ENCODE measurements around the gene SYNJ1.
"Not testable (repeated sequence)": the region's sequence is repeated elsewhere in the genome, so short reads cannot be mapped to it uniquely, and the experiment has no call there.

SYNJ1 gene

GRCh38 chr21:32733356-32733755 is 5.5 kb upstream of the SYNJ1 start:
- DNase-seq: no peak

GRCh38 chr21:32732544-32732943 is 4.7 kb upstream of the SYNJ1 start:
- no peak for DNase-seq

GRCh38 chr21:32728848-32729247 is 1.0 kb upstream of the SYNJ1 start:
- no peak for DNase-seq

GRCh38 chr21:32728456-32728839 is 635 bp upstream of the SYNJ1 start:
- no peak for DNase-seq

- peak; percentile 19 for DNase-seq
These were observed 750 bp downstream of the SYNJ1 start for GRCh38 chr21:32726839-32727686.

- DNase-seq: no peak
These were observed 8.7 kb downstream of the SYNJ1 start for GRCh38 chr21:32719085-32719484.

DNA sequence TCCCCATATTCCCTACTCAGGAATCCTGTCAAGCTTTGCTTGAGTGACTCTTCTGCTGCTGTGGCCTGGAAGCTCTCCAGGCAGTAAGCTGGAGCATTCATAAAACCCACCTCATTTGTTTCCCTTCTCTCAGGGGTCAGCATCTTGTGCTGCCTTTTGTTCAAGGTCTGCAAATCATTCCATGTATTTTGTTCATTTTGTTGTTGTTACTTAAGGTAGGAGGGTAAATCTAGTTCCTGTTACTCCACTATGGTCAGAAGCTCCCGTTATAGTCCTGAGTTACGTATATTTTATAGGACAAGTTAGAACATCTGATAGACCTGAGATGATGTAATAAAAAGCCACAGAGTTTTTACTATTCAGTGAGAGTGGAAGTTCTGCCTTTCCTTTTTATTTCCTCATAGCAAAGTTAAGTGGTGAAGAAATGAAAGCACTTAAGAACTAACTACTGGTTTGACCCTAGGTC is 9.9 kb downstream of the SYNJ1 start:
- DNase-seq: no peak

DNA sequence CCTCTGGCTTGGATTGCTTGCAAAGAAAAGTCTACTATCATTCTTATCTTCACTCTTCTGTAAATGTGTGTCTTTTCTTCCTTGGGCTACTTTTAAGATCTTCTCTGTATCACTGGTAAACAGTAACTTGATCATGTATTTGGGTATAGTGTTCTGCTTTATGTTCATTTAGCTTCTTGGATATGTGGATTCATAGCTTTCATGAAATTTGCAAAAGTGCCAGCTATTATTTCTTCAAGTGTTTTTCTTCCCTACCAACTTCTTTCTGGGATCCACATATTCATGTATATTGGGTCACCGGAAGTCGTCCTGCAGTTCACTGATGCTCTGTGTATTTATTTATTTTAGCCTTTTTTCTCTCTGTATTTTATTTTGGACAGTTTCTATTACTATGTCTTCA is 11.3 kb downstream of the SYNJ1 start:
- DNase-seq: no peak

DNA sequence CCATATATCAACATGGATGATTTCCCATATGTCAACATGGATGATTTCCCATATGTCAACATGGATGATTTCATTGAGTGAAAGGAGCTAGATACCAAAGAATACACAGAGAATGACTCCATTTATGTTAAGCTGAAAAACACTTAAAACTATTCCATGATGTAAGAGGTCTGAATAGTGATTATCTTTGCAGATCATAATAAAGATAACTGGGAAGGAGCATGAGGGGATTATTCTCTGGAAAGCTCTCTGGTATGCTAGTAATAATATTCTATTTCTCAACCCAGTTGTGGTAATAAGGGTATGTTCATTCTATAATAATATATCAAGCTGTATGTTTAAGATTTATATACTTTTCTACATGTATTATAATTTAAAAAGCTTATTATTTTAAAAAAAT is 14.1 kb downstream of the SYNJ1 start:
- DNase-seq: no peak

- no peak for DNase-seq
These were observed 15.2 kb downstream of the SYNJ1 start for GRCh38 chr21:32712641-32713040.

DNA sequence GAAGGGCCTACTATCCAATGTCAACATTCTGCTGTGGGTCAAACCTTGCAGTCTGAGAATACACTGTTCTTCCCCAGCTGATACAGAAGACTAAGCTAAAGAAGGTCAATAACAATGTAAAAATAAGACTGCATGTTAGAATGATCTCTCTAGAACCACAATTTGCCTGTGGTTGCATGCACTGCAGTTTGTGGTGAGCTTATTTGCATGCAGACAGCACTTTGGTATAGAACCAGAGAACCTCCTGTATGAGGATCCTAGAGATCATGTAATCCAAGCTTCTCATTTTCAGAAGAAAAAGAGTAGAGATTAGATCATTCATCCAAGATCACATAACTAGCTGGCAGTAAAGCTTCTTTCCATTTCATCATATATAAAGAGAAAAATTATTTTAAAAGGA is 15.8 kb downstream of the SYNJ1 start:
- DNase-seq: peak; percentile 20

DNA sequence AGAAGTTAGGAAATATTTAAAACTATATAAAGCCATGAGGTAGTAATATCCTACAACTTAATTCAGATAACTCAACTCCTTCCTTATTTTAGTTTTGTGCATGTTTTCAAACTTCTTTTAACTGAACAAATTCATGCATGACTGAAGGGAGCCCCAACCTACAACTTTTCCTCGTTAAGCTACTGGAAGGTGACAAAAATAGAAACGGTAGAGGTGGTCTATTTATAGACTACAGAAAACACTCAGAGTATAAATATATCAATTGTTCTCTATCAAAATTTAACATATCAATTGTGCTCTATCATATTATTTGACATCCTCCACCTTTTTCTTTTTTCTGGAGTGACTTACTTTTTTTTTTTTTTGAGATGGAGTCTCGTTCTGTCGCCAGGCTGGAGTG is 16.8 kb downstream of the SYNJ1 start:
- DNase-seq: no peak

DNA sequence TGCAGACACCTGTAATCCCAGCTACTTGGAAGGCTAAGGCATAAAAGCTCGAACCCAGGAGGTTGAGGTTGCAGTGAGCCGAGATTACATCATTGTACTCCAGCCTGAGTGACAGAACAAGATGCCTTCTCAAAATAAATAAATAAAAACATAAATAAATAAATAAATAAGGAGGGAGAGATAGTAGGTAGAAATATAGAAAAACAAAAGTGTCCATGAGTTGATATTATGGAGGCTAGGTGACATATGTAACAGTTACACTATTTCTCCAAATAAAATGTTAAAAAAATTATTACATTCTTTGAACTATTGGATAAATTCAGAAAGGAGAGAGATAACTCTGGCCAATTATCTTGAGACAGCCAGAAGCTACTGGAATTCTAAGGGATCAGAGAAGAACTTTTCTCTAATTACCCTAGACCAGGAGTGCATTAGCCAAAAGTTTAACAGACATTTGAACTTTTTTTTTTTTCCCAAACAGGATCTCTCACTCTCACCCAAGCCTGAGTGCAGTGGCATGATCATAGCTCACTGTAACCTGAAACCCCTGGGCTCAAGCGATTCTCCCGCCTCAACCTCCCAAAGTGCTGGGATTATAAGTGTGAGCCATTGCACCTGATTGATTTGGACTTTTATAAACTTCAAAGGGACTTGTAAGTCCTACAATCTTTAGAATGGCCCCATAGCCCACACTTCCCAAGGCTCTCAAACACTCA is 17.6 kb downstream of the SYNJ1 start:
- DNase-seq: no peak

DNA sequence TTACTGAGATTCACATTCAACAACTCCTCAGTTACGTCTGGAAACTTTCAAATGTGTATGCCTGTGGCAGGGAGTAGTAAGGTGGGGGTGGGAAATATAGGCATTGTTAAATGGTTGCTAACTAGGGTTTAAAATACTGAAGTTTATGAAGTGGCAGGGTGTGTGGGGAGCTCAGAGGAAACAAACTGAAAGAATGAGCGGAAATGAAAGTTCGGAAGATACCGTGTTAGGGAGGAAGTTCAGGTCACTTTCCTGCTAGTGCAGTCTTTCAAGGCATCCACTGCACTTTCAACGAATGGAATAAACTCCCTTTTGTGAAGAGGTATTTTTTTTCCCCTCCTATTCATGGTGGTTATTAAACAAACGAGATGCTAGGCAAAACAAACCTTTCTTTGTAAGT is 19.7 kb downstream of the SYNJ1 start:
- DNase-seq: no peak

DNA sequence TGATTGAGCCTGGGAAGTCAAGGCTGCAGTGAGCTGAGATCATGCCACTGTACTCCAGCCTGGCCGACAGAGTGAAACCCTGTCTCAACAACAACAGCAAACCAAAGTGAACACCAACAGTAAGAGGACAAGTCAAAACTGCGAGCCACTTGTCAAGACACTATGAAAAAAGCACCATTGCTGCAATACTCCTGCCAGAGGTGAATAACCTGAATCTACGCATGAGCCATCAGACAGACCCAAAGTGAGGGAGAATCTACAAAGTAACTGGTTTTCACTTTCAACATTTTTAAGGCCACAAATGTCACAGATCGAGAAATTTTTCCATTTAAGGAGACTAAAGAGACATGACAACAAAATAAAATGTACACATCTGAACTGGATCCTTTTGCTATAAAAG is 21.9 kb downstream of the SYNJ1 start:
- no peak for DNase-seq

GRCh38 chr21:32705139-32705538 is 22.7 kb downstream of the SYNJ1 start:
- no peak for DNase-seq

DNA sequence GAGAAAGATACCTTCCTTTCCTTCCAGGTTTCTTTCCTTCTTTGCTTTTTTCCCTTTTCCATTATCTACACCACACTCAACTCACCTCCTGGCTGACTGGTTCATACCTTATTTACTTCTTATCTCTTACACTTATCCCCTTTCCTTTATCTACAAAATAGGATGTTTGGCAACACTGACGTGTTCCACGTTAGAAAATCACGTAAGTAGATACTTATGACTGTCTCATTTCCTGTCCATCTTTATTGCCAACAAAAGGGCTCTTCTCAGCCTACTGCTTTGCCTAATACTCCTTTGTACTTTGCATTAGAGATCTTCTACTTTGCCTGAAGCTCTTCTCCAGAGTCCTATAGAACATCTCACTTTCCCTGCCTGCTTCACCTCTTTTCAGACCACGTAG is 25.1 kb downstream of the SYNJ1 start:
- no peak for DNase-seq

- DNase-seq: no peak
These were observed 28.7 kb downstream of the SYNJ1 start for GRCh38 chr21:32698971-32699693.

DNA sequence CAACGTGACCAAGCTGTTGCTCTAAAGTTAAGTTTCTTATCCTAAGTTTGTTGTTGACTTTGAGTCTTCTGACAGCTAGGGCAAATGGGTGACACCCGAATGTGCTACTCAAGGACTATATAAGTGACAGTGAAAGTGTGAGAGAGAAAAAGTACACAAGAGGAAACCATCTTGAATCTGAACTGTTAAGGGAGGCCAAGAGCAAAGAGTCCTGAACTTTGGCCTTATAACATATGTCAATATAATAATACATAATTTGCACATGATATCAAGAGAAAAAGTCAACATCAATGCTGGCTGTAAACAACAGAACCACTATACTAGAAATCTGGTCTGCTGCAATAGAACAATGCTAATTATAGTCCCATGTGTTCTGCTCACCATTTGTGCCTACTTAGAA is 29.5 kb downstream of the SYNJ1 start:
- no peak for DNase-seq

- DNase-seq: not testable (repeated sequence)
These were observed 32.3 kb downstream of the SYNJ1 start for GRCh38 chr21:32695482-32695881.

DNA sequence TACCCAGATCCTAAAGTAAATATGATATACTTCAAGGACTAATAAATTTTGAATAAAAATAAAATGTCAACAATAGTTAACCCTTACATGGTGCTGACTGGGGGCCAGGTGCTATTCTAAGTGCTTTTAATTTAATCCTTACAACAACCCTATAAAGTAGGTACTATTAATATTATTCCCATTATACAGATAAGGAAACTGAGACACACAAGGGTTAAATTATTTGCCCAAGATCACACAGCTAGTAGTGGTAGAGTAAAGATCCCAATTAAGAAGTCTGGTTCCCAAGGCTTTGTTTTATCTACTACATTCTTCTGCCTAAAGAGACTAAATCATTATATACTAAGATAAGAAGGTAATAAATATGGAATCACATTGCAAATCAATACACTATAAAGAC is 34.2 kb downstream of the SYNJ1 start:
- DNase-seq: no peak

DNA sequence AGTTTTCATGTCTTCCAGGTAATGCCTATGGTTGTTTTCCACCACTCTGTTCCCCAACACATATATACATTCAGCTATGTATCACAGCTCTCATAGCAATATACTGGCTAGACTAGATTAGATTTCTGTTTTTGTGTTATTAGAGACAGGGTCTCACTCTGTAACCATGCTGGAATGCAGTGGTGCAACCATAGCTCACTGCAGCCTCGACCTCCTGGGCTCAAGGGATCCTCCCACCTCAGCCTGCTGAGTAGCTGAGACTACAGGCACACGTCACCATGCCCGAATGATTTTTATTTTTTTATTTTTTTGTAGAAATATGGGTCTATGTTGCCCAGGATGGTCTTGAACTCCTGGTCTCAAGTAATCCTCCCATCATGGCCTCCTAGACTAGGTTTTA is 37.7 kb downstream of the SYNJ1 start:
- DNase-seq: no peak

DNA sequence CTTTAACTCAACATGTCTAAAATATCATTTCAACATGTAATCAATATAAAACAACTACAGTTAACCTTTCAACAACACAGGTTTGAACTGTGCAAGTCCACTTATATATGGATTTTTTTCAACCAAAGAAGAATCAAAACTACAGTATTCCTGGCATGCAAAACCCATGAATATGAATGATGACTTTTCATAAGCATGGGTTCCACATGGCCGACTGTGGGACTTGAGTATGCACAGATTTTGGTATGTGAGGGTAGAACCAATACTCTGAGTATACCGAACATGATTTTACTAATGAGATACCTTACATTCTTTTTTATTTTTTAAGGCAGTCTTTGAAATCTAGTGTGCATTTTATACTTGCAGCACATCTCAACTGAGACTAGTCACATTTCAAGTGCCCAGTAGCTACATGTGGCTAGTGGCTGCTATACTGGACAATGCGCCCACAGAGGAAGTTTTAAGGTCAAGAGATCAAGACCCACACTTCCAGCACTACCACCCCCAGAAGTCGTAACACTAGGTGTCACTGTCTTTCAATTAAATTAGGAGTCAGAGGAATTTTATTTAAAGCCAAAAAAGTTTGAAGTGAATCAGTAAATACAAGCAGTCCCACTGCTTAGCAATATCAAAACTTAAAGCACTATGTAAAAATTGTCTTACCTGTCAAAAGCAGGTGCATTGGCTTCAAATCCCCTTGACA is 40.0 kb downstream of the SYNJ1 start:
- DNase-seq: no peak

Measured in CD4-positive, alpha-beta T cell treated with Interleukin-12 subunit alpha and Interleukin-12 subunit beta, for 1 hour (primary cell).